Measurements from ENCODE around the gene SLITRK3.

Gene SLITRK3, protein sequence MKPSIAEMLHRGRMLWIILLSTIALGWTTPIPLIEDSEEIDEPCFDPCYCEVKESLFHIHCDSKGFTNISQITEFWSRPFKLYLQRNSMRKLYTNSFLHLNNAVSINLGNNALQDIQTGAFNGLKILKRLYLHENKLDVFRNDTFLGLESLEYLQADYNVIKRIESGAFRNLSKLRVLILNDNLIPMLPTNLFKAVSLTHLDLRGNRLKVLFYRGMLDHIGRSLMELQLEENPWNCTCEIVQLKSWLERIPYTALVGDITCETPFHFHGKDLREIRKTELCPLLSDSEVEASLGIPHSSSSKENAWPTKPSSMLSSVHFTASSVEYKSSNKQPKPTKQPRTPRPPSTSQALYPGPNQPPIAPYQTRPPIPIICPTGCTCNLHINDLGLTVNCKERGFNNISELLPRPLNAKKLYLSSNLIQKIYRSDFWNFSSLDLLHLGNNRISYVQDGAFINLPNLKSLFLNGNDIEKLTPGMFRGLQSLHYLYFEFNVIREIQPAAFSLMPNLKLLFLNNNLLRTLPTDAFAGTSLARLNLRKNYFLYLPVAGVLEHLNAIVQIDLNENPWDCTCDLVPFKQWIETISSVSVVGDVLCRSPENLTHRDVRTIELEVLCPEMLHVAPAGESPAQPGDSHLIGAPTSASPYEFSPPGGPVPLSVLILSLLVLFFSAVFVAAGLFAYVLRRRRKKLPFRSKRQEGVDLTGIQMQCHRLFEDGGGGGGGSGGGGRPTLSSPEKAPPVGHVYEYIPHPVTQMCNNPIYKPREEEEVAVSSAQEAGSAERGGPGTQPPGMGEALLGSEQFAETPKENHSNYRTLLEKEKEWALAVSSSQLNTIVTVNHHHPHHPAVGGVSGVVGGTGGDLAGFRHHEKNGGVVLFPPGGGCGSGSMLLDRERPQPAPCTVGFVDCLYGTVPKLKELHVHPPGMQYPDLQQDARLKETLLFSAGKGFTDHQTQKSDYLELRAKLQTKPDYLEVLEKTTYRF

DNA sequence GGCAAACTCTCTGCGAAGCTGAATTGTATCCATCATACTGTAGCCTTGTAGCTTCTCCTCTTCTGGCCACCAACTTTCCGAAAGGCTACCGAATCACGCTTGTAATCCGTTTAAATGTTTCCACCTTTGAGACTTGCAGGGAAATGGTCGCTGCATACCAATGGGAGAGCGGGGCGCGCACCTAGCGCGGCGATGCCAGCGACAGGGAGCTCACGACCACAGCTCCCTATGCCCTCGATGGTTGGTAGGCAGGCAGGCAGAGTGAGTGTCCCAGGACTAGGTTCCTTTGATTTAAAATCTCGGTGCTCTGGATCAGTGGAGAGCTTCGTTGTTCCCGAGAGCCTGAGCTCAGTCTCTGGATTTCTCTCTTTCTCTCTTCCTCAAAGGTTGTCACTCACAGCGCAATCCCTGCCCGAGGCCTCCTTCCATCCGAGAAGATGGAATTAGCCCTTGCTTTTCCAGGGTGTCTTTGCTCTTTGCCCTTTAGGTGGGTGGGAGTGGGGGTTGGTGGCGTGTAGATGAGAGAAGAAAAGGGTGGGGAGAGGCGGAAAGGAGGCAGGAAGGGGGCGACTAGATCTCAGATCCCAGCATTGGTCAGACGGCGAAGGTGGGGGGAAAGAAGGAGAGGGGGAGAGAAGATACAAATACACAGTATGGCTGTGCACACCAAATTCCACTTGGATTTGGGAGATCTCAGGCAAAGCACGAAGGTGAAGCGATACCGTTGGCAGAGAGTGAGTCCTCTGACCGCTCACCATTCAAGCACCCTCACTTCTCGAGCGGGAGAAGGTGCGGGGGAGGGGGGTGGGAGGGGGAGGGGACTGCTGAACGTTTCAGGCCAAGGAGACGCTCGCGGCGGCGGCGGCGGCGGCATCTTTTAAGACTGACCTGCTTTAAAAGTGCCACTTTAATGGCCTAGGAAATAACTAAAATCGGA lies at the start of gene SLITRK3:
TSS of gene SLITRK3 (minus strand) at position 745 of the 937 bp plus-strand sequence. CDS start 5,554 bp downstream, outside the sequence.
- DNase-seq (ENCODE audit: low spot score) = no peak

DNA sequence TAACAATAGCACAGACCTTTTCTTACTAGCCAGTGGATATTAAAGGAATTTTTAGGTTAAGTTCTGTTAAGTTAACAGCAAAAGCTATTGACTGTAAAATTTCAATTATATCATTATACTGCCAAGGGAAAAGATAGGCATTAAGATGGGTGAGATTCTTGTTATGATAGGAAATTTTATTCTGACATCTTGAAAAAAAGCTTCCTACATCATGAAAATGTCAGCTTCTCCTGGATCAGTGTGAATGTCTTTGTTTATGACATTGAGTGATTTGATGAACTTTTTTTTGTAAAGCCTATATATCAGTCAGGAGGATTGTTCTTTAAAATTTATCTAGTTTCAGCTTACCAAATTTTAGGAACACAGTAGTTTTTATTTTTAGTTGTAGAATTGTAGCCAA lies 47.4 kb upstream of the SLITRK3 start:
- DNase-seq (ENCODE audit: low spot score) = no peak

DNA sequence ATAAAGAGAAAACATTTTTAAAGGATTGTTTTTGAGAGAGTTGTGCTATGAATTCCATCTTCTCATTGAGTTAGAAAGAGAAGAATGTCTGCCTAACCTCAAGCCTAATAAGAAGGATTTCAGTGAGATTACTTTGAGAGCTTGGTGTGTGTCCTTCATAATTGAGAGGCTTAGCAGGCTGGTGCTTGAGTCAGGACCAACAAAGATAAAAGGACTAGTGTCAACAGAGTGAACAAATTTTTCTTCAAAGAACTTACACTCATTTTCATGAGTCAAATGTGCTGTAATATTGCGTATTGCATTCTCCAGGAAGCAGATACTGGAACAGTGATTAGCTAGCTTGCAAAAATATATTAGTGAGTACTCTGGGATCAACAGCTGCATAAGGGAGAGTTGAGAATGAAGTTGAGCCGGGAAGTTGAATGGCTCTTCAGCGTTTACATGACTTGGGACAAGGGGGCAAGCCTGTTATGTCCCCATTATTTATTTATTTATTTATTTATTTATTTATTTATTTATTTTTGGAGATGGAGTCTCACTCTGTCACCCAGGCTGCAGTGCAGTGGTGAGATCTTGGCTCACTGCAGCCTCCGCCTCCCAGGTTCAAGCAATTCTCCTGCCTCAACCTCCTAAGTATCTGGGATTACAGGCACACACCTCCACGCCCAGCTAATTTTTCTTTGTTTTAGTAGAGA lies 37.5 kb upstream of the SLITRK3 start:
- no peak for DNase-seq (ENCODE audit: low spot score)

DNA sequence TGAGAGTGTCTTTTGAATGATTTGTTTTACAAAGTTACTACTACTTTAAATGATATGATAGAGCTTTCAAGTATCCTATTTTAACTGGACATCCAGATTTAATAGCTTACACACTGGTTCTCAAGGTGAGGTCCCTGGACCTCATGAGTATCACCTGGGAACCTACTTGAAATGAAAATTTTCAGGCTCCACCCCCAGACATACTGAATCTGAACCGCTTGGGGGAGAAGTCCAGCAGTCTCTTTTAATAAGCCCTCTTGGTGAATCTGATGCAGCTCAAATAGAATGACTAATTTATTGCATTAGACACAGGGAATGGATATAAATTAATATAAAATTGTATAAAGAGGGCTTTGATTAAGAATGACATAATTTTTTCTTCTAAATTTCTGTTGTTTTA lies 29.4 kb upstream of the SLITRK3 start:
- no peak for DNase-seq (ENCODE audit: low spot score)

DNA sequence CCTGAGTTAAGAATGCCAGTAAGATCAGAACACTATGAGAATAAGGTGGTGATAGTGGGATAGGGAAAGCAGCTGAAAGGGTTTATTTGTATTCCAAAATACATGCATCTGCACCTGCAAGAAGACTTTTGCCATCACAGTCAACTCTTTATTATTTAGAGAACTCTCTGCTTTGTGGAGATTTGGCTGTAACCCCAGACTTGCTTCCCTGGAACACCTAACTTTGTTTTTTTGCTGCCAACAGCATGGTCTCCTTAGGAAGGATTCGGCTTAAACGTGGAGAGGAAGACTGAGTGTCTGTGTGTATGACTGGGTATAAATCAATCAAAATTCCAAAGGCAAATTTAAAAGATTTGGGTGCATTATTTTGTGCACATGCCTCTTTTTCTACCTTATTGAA lies 21.6 kb upstream of the SLITRK3 start:
- DNase-seq (ENCODE audit: low spot score) = no peak

DNA sequence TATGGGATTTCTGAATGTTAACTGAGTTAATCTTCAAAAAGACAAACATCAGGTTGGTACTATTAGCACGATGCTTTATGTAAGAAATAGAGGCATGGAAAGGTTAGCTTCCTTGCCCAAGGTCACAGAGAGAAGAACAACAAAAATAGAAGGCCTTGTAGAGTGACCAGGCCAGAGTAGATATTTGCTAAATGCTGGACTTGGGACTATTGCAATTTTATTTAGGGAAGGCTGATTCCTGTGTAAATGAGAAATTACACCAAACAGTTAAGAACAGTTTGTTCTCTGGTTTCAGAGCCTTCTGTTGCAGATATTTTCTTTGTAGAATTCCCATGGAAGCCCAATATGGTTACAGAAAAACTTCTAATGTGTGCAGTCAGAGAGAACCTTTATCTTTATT lies 16.4 kb upstream of the SLITRK3 start:
- DNase-seq (ENCODE audit: low spot score) = no peak

DNA sequence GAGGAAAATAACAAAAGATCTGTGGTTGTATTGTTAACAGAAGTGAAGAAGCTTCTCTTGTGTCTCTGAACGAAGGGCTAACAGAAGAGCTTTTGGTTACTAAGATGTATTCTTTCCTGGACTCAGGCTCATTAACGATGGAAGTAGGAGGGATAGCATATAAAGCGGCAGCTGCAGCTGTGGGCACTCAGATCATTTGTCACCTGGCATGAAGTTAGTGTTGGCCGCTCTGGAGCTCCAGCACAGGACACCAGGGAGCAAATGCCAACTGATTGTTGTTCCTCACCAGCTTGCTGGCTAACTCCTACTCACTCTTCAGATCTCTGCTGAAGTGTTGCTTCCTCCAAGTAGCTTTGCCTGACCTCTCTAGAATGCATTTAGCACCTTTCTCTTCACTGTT lies 15.5 kb upstream of the SLITRK3 start:
- no peak for DNase-seq (ENCODE audit: low spot score)

DNA sequence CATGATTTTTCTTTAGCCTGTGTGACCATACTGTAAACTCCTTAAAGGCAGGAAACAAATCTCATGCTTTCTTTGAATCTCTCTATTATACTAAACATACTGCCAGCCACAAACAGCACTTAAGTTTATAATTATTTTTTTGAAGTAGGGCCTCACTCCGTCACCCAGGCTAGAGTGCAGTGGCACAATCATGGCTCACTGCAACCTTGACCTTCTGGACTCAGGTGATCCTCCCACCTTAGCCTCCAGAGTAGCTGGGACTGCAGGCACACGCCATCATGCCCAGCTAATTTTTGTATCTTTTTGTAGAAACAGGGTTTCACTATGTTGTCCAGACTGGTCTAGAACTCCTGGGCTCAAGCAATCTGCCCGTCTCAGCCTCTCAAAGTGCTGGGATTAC lies 14.5 kb upstream of the SLITRK3 start:
- no peak for DNase-seq (ENCODE audit: low spot score)

DNA sequence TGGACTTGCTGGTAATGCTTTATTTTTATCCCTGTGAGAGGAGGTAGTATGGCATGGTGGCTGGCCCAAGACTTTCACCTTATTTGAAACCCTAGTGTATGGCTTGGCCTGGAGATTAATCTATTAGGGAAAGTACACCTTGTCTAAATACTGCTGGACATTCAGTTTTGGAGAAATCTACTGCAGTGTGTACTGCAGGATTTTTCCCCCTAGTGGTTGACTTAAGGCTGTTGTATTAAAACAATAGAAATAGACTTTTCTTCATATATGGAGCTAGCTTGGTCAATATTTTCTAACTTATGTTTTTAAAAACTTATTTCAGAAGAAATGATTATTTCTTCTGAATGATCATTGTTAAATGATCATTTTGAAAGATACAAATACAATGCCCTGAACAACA lies 13.9 kb upstream of the SLITRK3 start:
- DNase-seq (ENCODE audit: low spot score) = no peak

DNA sequence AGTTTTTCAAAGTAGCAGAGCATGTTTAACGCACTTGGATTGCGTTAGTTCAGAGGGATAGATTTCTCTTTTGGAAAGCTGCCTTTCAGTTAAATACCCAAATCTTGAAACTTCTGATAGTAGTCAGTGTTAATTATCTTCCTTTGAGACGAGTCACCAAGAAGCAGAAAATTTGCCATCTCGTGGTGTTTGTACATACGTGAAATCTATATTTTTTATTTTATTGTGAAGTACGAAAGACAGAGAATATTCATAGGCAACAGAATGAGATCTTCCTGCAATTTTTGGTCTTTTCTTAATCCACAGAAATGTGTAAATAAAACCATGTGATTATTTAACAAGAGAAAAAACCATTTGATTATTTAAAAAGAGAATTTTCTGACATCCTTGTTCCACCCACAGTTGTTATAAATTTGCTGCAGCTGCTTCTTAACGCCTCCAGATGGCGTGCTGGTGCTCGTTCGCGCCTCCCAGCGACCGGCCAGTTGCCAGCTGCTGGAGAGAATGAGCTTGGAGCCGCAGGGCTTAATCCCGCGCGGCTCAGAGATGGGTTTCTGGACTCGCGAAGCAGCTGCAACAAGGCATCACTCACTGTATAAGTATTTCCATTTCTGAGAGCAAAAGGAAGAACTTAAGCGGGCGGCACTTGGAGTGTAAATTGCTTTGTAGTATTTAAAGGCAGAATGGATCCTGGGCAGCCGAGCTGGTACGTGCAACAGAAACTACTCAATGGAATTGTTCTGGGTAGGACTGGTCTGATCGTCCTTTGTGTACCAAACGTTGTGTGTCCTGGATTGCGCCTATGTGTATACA lies 10.5 kb upstream of the SLITRK3 start:
- peak; percentile 62 for DNase-seq (ENCODE audit: low spot score)

DNA sequence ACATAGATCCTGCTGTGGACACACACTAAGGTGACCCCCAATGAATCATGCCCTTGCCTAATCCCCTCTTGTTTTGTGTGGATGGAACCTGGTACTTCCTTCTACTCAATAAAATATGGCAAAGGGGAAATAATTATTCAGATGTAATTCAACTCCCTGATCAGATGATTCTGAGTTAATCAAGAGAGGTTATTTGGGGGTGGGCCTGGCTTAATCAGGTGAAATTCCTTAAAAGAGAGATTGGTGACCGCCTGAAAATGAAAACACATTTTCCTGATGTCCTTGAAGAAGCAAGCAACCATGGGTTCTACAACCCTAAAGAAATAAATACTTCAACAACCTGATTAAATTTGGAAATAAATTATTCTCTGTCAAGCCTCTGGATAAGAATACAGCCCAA lies 8.3 kb upstream of the SLITRK3 start:
- no peak for DNase-seq (ENCODE audit: low spot score)

DNA sequence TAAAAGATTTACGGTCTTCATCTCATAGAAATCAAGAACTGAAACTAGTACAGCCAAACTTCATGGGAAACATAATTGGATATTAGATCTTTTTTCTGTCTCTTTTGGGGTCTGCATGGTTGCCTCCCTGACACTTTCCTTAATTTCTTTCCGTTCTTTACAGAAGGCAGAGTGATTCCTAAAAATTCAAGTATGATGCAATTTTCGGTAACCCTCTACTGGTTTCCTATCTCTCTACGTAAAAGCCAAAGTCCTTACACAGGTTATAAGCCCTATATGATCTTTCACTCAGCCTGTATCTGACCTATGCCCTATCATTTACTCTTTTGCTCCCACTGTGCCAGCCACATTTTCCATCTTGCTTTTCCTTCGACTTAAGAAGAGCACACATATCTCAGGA lies 6.8 kb upstream of the SLITRK3 start:
- DNase-seq (ENCODE audit: low spot score) = no peak

DNA sequence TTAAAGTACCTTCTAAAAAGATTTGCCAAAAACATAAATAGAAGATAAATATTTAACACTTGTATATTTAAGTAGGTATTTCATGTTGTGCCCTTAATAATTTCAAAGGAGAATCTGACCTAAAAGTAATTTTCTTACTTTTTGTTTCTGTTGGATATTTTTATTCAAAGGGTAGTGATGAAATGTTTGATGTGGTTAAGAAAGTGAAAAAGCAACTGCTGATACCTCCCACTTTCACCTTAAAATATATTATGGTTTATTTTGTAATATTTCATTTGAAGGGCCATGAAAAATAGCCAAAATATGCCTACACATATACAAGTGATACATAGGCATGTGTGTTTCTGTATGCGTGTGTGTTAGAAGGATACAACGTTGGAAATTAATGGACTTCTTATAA lies 5.8 kb upstream of the SLITRK3 start:
- DNase-seq (ENCODE audit: low spot score) = no peak

DNA sequence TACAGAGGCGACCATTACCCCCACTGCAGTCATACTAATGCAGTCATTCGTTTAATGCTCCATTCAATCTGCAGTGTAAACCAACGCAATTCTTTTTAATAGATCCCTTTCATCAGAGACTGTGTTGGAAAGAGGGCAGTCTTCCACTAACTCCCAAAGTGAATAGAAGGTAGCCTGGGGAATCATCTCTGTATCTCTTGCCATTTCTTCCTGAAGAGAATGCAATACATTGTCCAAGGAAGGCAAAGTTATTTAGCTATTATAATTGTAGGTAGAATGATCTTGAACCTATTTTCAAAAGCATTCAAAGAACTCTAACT lies 1.3 kb upstream of the SLITRK3 start:
- no peak for DNase-seq (ENCODE audit: low spot score)

DNA sequence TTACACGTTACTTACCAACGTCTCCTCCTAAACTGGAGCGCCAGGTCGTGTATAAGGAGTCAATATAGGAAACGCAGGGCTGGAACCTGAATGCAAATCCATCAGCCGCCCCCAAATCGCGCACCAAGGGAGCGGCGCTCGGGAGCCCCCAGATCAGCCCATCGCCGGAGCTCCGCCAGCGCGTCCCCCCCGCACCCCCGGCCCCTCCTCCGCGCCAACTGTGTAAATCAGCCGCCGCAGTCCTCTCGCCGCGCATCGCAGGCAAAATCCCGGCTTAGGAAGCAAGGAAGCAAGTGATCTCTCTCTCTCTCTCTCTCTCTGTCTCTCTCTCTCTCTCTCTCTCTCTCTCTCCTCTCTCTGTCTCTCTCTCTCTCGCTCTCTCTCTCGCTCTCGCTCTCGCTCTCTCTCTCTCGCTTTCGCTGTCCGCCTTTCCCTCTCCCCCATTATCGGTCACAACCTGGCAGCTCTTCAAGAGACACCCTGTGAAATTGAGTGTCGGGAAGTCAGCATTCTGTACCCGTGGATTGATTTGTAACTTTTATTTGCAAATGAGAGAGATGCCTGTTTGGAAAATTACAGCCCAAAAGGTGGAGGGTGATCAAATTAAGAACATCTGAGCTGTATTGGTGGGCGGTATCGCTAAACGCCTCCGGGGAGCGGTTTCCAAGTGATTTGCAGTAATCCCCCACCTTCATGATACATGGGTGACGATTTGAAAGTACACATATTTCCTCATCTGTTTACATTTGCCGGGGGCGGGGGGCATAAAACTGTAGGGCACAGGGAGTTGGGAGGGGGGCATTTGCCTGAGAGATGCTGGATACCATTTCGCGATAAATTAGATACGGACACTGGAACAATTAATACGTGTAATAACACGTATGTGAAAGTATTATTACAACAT lies 645 bp upstream of the SLITRK3 start:
- no peak for DNase-seq (ENCODE audit: low spot score)

DNA sequence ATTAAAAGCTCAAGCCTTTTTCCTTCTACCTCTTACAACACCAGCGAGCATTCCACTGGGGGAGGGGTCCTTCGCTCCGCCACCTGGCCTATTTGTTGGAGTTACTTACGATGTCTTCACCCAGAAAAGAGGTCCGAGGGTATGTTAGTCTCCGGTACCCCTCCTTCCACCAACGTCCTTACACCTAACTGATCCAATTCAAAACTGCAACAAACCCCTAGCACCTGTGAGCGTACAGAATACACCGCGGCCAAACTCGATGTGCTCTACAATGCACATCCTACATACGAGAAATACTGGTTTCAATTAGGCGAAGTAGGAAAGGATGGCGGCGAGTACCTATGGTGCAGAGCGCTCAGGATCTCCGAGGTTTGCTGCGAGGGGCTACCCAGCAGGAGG lies 944 bp downstream of the SLITRK3 start:
- no peak for DNase-seq (ENCODE audit: low spot score)

DNA sequence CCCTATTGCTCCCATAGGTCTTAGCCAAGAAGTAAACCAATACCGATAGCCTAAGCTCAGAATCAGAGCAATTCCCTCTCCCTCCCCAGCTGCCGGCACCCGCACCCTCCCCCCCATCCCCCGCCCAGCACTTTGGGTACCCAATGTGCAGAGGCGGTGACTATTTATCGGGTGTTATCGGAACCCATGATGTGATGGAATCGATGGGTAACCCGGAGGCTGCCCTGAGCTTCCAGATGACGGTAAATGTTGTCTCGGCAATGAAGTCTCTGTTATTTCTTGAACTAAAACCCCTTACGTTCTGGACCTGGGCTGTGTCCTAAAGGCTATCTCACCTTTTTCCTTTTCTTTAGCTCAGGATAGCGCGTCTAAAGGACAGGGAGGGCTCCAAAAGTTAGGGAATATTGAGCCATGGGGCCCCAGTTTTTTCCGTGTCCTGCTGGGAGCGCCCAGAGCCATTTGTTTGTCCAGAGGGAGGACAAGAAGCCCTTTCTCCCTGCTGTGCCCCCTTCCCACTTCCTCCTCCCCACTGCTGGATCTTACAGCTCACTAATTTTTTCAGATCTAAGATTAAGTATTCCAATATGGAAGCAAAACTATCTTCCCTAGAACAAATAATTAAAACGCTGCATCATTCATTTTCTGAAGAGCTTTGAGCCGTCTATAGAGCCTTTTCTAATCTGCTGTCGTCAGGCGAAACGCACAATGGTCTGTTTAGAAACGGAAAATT lies 1.5 kb downstream of the SLITRK3 start:
- no peak for DNase-seq (ENCODE audit: low spot score)

DNA sequence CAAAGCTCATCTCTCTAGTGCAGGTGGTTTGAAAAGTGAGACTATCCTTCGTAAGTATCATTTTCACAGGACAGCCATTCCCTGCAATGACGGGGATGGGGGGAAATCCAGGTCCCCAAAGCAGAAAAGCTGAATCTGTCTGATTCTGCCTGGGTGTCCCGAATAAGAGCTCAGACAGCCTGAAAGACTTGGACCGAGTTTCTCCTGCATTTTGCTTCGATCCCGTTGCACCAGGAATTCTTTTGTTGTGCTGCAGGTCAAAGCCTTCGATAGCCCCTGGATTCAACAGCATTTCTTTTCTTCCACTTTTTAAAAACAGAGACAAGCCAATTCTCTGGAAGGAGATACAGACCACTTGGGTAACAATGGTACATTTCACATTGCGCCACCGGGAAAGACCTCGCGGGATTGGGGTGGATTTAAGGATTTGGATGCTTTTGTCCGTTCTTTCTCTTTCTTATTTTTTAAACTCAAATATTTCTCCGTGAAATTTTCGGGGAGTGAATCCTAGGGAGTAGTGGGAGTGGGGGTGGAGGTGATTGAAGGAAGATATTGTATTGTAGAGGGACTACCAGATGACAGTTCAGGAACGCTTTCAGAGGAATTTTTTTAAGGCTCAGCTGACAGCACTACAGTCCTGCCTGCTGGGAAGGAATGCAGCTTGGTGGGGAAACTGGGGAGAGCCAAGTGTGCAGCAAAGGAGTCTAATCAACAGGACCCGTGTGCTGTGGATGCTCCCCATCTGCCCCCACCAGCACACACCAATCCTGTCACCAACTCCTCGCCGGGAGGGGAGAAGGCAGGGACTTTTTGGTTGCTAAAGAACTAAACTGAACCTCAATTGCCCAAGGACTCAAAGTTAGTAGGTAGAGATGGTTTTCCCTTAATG lies 2.6 kb downstream of the SLITRK3 start:
- DNase-seq (ENCODE audit: low spot score) = no peak

Measured in SW480 (cell line).